ENCODE data around the gene MYH8.

The MYH8 gene

GRCh38 chr17:10415161-10415560, 6.6 kb downstream of the MYH8 start:
- no peak overlapping the region for H3K4me3 ChIP-seq (ENCODE audit: insufficient read length, low read depth)
- TF ChIP-seq ZNF274 (IDR thresholded peaks at IDR 0.05; ENCODE audit: low read depth, low read length), result no peak
- no peak for TF ChIP-seq SUZ12 (IDR thresholded peaks at IDR 0.05; ENCODE audit: extremely low read depth, insufficient read depth, insufficient read length)
- TF ChIP-seq YY1 (IDR thresholded peaks at IDR 0.05; ENCODE audit: insufficient read depth, insufficient read length), result no peak
- H3K9ac ChIP-seq (ENCODE audit: insufficient read length, low read depth), result no peak overlapping the region
- no peak for DNase-seq (ENCODE audit: low read depth, low spot score)
- no peaks in the 10 kb centered on the region for H3K27me3 ChIP-seq (ENCODE audit: insufficient read depth, insufficient read length)
- H3K9me3 ChIP-seq (ENCODE audit: insufficient read depth, low read length), result no peaks in the 10 kb centered on the region
- no peaks in the 10 kb centered on the region for H3K36me3 ChIP-seq (ENCODE audit: insufficient read depth, insufficient read length, low read length)
- no peaks in the 10 kb centered on the region for H3K4me1 ChIP-seq (ENCODE audit: insufficient read depth, insufficient read length)

GRCh38 chr17:10403589-10403988, 18.2 kb downstream of the MYH8 start:
- no peaks in the 10 kb centered on the region for H3K36me3 ChIP-seq (ENCODE audit: insufficient read depth, insufficient read length, low read length)
- H3K27me3 ChIP-seq (ENCODE audit: insufficient read depth, insufficient read length), result no peaks in the 10 kb centered on the region
- DNase-seq (ENCODE audit: low read depth, low spot score), result no peak
- H3K4me3 ChIP-seq (ENCODE audit: insufficient read length, low read depth), result no peak overlapping the region
- TF ChIP-seq ZNF274 (IDR thresholded peaks at IDR 0.05; ENCODE audit: low read depth, low read length) (no peak), SUZ12 (IDR thresholded peaks at IDR 0.05; ENCODE audit: extremely low read depth, insufficient read depth, insufficient read length) (no peak), YY1 (IDR thresholded peaks at IDR 0.05; ENCODE audit: insufficient read depth, insufficient read length) (no peak)
- H3K9me3 ChIP-seq (ENCODE audit: insufficient read depth, low read length), result no peaks in the 10 kb centered on the region
- no peaks in the 10 kb centered on the region for H3K4me1 ChIP-seq (ENCODE audit: insufficient read depth, insufficient read length)
- H3K9ac ChIP-seq (ENCODE audit: insufficient read length, low read depth), result no peak overlapping the region

GRCh38 chr17:10398352-10398751, 23.4 kb downstream of the MYH8 start:
- H3K9ac ChIP-seq (ENCODE audit: insufficient read length, low read depth), result no peak overlapping the region
- no peaks in the 10 kb centered on the region for H3K9me3 ChIP-seq (ENCODE audit: insufficient read depth, low read length)
- no peak overlapping the region for H3K4me3 ChIP-seq (ENCODE audit: insufficient read length, low read depth)
- H3K36me3 ChIP-seq (ENCODE audit: insufficient read depth, insufficient read length, low read length), result no peaks in the 10 kb centered on the region
- H3K27me3 ChIP-seq (ENCODE audit: insufficient read depth, insufficient read length), result no peaks in the 10 kb centered on the region
- TF ChIP-seq YY1 (IDR thresholded peaks at IDR 0.05; ENCODE audit: insufficient read depth, insufficient read length) (no peak), ZNF274 (IDR thresholded peaks at IDR 0.05; ENCODE audit: low read depth, low read length) (no peak), SUZ12 (IDR thresholded peaks at IDR 0.05; ENCODE audit: extremely low read depth, insufficient read depth, insufficient read length) (no peak)
- no peaks in the 10 kb centered on the region for H3K4me1 ChIP-seq (ENCODE audit: insufficient read depth, insufficient read length)
- no peak for DNase-seq (ENCODE audit: low read depth, low spot score)

GRCh38 chr17:10396524-10397163, 25.1 kb downstream of the MYH8 start:
- Histone ChIP-seq H3K27me3 (ENCODE audit: insufficient read depth, insufficient read length) (no peaks in the 10 kb centered on the region), H3K36me3 (ENCODE audit: insufficient read depth, insufficient read length, low read length) (no peaks in the 10 kb centered on the region), H3K9ac (ENCODE audit: insufficient read length, low read depth) (no peak overlapping the region), H3K4me1 (ENCODE audit: insufficient read depth, insufficient read length) (no peaks in the 10 kb centered on the region), H3K4me3 (ENCODE audit: insufficient read length, low read depth) (no peak overlapping the region), H3K9me3 (ENCODE audit: insufficient read depth, low read length) (no peaks in the 10 kb centered on the region)
- DNase-seq (ENCODE audit: low read depth, low spot score), result no peak
- TF ChIP-seq ZNF274 (IDR thresholded peaks at IDR 0.05; ENCODE audit: low read depth, low read length), result no peak
- TF ChIP-seq YY1 (IDR thresholded peaks at IDR 0.05; ENCODE audit: insufficient read depth, insufficient read length), result no peak
- TF ChIP-seq SUZ12 (IDR thresholded peaks at IDR 0.05; ENCODE audit: extremely low read depth, insufficient read depth, insufficient read length), result no peak

- DNase-seq (ENCODE audit: low read depth, low spot score), result no peak
- Histone ChIP-seq H3K9me3 (ENCODE audit: insufficient read depth, low read length) (no peaks in the 10 kb centered on the region), H3K27me3 (ENCODE audit: insufficient read depth, insufficient read length) (no peaks in the 10 kb centered on the region), H3K9ac (ENCODE audit: insufficient read length, low read depth) (no peak overlapping the region), H3K4me1 (ENCODE audit: insufficient read depth, insufficient read length) (no peaks in the 10 kb centered on the region), H3K36me3 (ENCODE audit: insufficient read depth, insufficient read length, low read length) (no peaks in the 10 kb centered on the region), H3K4me3 (ENCODE audit: insufficient read length, low read depth) (no peak overlapping the region)
- TF ChIP-seq YY1 (IDR thresholded peaks at IDR 0.05; ENCODE audit: insufficient read depth, insufficient read length) (no peak), ZNF274 (IDR thresholded peaks at IDR 0.05; ENCODE audit: low read depth, low read length) (no peak), SUZ12 (IDR thresholded peaks at IDR 0.05; ENCODE audit: extremely low read depth, insufficient read depth, insufficient read length) (no peak)
Measured at GRCh38 chr17:10394201-10394887, 27.4 kb downstream of the MYH8 start.

- TF ChIP-seq YY1 (IDR thresholded peaks at IDR 0.05; ENCODE audit: insufficient read depth, insufficient read length), result no peak
- TF ChIP-seq ZNF274 (IDR thresholded peaks at IDR 0.05; ENCODE audit: low read depth, low read length), result no peak
- no peak overlapping the region for H3K4me3 ChIP-seq (ENCODE audit: insufficient read length, low read depth)
- no peaks in the 10 kb centered on the region for H3K4me1 ChIP-seq (ENCODE audit: insufficient read depth, insufficient read length)
- no peaks in the 10 kb centered on the region for H3K9me3 ChIP-seq (ENCODE audit: insufficient read depth, low read length)
- H3K9ac ChIP-seq (ENCODE audit: insufficient read length, low read depth), result no peak overlapping the region
- no peak for DNase-seq (ENCODE audit: low read depth, low spot score)
- H3K36me3 ChIP-seq (ENCODE audit: insufficient read depth, insufficient read length, low read length), result no peaks in the 10 kb centered on the region
- no peaks in the 10 kb centered on the region for H3K27me3 ChIP-seq (ENCODE audit: insufficient read depth, insufficient read length)
Measured at GRCh38 chr17:10392880-10393279, 28.9 kb downstream of the MYH8 start.

GRCh38 chr17:10385871-10386270, 35.9 kb downstream of the MYH8 start:
- Histone ChIP-seq H3K27me3 (ENCODE audit: insufficient read depth, insufficient read length) (no peaks in the 10 kb centered on the region), H3K9me3 (ENCODE audit: insufficient read depth, low read length) (no peaks in the 10 kb centered on the region), H3K4me1 (ENCODE audit: insufficient read depth, insufficient read length) (no peaks in the 10 kb centered on the region), H3K36me3 (ENCODE audit: insufficient read depth, insufficient read length, low read length) (no peaks in the 10 kb centered on the region), H3K9ac (ENCODE audit: insufficient read length, low read depth) (no peak overlapping the region), H3K4me3 (ENCODE audit: insufficient read length, low read depth) (no peak overlapping the region)
- no peak for DNase-seq (ENCODE audit: low read depth, low spot score)
- TF ChIP-seq YY1 (IDR thresholded peaks at IDR 0.05; ENCODE audit: insufficient read depth, insufficient read length) (no peak), SUZ12 (IDR thresholded peaks at IDR 0.05; ENCODE audit: extremely low read depth, insufficient read depth, insufficient read length) (no peak), ZNF274 (IDR thresholded peaks at IDR 0.05; ENCODE audit: low read depth, low read length) (no peak)
